Tibial nerve (tissue), 4 donors: ENCODE results near the gene C19orf12. TPM values are rescaled to one million over a fixed set of nuclear protein-coding genes. Genes with fewer than 3 reads are reported as not detected.
"Not testable (repeated sequence)": the region's sequence is repeated elsewhere in the genome, so short reads cannot be mapped to it uniquely, and the experiment has no call there.

Experiments
- DNase-seq, 2 donors: peaks; one replicate each; pipeline ENCODE4 v3.0.0-alpha.2; 2019; ENCODE audit warnings: low spot score in 2 of 2
- H3K27ac ChIP-seq, 4 donors: fragments of 200-600 bp; sonication (generic) in 3 of 4; one replicate each; pipeline ENCODE4 v1.5.1; 2017 to 2019; ENCODE audit warnings: mild to moderate bottlenecking in 1 of 4
- H3K27me3 ChIP-seq, 2 donors: fragments of 200-600 bp; sonication (generic) in 1 of 2; one replicate each; pipeline versions ENCODE4 v1.5.1 to v1.6.0; 2017 to 2019
- H3K36me3 ChIP-seq, 3 donors: fragments of 200-600 bp; sonication (generic); one replicate each; pipeline ENCODE4 v1.5.1; 2018 to 2019
- H3K4me1 ChIP-seq, 4 donors: fragments of 200-600 bp; sonication (generic) in 3 of 4; one replicate each; pipeline ENCODE4 v1.5.1; 2017 to 2019
- H3K4me3 ChIP-seq, 4 donors: fragments of 200-600 bp; sonication (generic) in 3 of 4; one replicate each; pipeline ENCODE4 v1.5.1; 2017 to 2019; ENCODE audit warnings: mild to moderate bottlenecking in 1 of 4, moderate library complexity in 1 of 4
- H3K9me3 ChIP-seq, 4 donors: fragments of 200-600 bp; sonication (generic) in 3 of 4; one replicate each; pipeline ENCODE4 v1.5.1; 2017 to 2019
- EP300 ChIP-seq, 2 donors: sonication (generic); formaldehyde crosslinking; IDR thresholded peaks; one replicate each; pipeline ENCODE4 v1.6.1; 2017; ENCODE audit warnings: antibody characterized with exemption in 2 of 2, mild to moderate bottlenecking in 1 of 2
- POLR2A ChIP-seq, 2 donors: fragments of 450-650 bp; IDR thresholded peaks; one replicate each; pipeline ENCODE4 v1.6.1; 2017; ENCODE audit warnings: antibody characterized with exemption in 2 of 2, mild to moderate bottlenecking in 2 of 2, moderate library complexity in 2 of 2
- WGBS, 2 donors: methylation state at CpG; one replicate each; pipeline ENCODE4 v1.1.5; 2018; 5-methylcytosine and 5-hydroxymethylcytosine counted together
- total RNA-seq, 4 donors: library from RNA; depleted of rRNA; stranded (reverse); fragments of >200 nt; gene quantifications; one replicate each; pipeline ENCODE4 v1.1.0, GENCODE V29; 2016
- TF ChIP-seq, protein P1 (sequence below), 5 experiments: fragments of 200-600 bp in 3 of 5; fragments of 450-650 bp in 2 of 5; sonication (generic) in 3 of 5; IDR thresholded peaks; one replicate each; pipeline ENCODE4 v1.5.1; 2016 to 2019; ENCODE audit warnings: antibody characterized with exemption in 5 of 5, mild to moderate bottlenecking in 3 of 5, moderate library complexity in 2 of 5

Gene C19orf12
- total RNA-seq, 4 donors from 2014 or later: 52.5 to 71.6 (median 56.7) TPM

DNA sequence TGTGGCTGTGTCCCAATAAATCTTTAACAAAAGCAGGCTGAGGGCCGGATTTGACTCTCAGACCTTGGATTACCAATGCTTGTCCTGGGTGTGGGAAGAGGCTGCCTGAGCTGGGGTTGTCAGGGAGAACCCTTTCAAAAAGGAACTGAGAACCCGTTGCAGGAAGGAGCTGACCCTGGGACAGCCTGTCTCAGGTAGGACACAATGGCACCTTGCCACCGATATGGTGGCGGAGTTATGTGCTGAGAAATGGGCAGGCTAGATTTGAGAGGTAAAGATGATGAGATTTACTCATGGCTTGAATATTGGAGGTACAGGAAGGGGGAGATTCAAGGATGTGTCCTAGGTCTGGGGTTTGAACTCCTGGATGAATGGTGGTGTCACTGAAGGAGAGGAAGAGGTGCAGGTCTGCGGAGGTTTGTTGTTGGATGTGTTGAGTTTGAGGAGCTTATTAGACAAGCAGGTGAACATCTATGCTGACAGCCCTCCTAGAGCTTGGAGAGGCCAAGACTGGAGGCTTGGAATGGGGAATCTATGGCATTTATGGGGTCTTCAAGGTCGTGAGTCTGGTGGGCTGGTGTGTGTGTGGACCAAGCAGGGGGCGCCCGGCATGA, 42.6 kb downstream of the C19orf12 start:
- H3K27ac ChIP-seq: peak overlapping the region in 3 of 4 donors; percentile 44 to 88 (median 64)
- H3K27me3 ChIP-seq: no peaks in the 10 kb centered on the region
- peak overlapping the region in 1 of 4 donors; percentile 5 for H3K4me3 ChIP-seq
- H3K9me3 ChIP-seq: no peaks in the 10 kb centered on the region
- peaks cover 0 to 38% (median 12%) of the 10 kb centered on the region in 3 donors for H3K36me3 ChIP-seq
- TF ChIP-seq POLR2A (IDR thresholded peaks at IDR 0.05): no peak
- TF ChIP-seq EP300 (IDR thresholded peaks at IDR 0.05): no peak
- TF ChIP-seq, protein P1, sequence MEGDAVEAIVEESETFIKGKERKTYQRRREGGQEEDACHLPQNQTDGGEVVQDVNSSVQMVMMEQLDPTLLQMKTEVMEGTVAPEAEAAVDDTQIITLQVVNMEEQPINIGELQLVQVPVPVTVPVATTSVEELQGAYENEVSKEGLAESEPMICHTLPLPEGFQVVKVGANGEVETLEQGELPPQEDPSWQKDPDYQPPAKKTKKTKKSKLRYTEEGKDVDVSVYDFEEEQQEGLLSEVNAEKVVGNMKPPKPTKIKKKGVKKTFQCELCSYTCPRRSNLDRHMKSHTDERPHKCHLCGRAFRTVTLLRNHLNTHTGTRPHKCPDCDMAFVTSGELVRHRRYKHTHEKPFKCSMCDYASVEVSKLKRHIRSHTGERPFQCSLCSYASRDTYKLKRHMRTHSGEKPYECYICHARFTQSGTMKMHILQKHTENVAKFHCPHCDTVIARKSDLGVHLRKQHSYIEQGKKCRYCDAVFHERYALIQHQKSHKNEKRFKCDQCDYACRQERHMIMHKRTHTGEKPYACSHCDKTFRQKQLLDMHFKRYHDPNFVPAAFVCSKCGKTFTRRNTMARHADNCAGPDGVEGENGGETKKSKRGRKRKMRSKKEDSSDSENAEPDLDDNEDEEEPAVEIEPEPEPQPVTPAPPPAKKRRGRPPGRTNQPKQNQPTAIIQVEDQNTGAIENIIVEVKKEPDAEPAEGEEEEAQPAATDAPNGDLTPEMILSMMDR (IDR thresholded peaks at IDR 0.05): no peak
- 85 to 87% methylated on average over 8 of the region's 8 CpGs for WGBS, 2 donors
- no peak for DNase-seq
- H3K4me1 ChIP-seq: peaks cover 0 to 91% (median 65%) of the 10 kb centered on the region in 4 donors

DNA sequence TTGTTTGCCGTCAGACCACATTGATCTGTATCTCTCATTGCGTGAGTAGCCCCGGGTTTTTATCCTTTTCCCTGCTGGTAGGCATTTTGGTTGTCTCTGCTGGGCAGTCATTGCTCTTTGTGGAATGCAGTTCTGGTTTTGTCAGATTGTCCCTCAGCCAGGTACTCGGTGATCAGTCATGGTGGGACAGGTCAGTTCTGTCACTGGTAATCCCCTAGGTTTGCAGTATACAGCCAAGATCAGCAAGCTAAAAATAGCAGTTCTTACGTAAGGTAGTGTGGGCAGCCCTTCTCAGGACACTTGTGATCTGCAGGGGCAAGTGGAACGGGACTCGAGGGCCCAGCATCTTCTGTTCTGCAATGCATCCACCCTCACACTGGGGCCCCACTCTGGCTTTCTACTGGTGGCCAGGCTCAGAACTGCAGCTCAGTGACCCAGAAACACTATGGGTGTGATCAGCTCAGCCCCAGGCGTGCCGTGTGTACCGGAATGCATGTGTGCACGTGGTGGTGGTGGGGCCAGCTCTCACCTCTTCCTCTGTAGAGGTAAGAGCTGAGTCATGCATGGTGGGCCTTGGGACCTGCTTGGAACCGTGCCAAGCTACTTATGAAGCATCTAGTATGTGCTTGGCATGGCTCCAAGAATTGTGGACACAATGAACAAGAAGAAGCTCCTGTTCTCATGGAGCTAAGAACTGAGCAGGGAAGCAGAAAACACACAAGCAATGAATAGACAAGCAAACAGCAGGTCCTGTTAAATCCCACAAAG, 43.5 kb downstream of the C19orf12 start:
- no peak for DNase-seq
- TF ChIP-seq EP300 (IDR thresholded peaks at IDR 0.05): peak in 1 of 2 donors; percentile 29
- TF ChIP-seq POLR2A (IDR thresholded peaks at IDR 0.05): no peak
- TF ChIP-seq, protein P1 (IDR thresholded peaks at IDR 0.05): peak in 2 of 5 experiments; percentile 35 to 37
- Histone ChIP-seq H3K27me3 (no peaks in the 10 kb centered on the region), H3K27ac (peak overlapping the region in 3 of 4 donors; percentile 44 to 88 (median 64)), H3K4me1 (peaks cover 0 to 91% (median 60%) of the 10 kb centered on the region in 4 donors), H3K4me3 (no peak overlapping the region), H3K36me3 (peaks cover 0 to 32% (median 12%) of the 10 kb centered on the region in 3 donors), H3K9me3 (no peaks in the 10 kb centered on the region)
- WGBS, 2 donors: 60 to 69% methylated on average over 12 of the region's 12 CpGs

DNA sequence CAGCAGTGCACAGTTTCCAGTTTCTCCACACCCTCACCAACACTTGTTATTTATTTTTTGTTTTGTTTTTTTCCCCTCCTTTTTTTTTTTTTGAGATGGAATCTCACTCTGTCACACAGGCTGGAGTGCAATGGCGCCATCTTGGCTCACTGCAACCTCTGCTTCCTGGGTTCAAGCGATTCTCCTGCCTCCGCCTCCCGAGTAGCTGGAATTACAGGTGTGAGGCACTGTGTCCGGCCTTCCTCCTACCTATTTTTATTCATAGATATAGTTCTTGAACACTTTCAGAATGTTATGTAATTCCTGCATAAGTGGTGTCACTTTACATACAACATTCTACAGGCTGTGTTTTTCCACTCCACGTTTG, 44.1 kb downstream of the C19orf12 start:
- H3K27ac ChIP-seq: peak overlapping the region in 2 of 4 donors; percentile 64 to 88
- H3K36me3 ChIP-seq: peaks cover 0 to 32% (median 12%) of the 10 kb centered on the region in 3 donors
- not testable (repeated sequence) for H3K4me3 ChIP-seq

DNA sequence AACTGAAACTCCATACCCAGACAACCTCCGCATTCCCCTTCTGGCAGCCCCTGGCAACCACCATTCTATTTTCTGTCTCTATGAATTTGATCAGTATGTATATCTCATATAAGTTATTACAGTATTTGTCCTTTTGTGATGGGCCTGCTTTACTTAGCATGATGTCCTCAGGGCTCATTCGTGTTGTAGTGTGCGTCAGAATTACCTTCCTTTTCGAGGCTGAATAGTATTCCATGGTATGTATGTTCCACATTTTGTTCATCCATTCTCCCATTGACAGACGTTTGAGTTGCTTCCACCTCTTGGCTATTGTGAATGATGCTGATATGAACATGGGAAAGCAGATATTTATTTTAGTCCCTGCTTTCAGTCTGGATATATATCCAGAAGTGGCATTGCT, 44.8 kb downstream of the C19orf12 start:
- no peak for DNase-seq

More for the DNA sequence above, 44.1 kb downstream of the C19orf12 start:
- not testable (repeated sequence) for H3K9me3 ChIP-seq, DNase-seq, H3K27me3 ChIP-seq
- WGBS, 2 donors: 85 to 92% methylated on average over 6 of the region's 6 CpGs
- H3K4me1 ChIP-seq: peaks cover 0 to 89% (median 56%) of the 10 kb centered on the region in 4 donors

DNA sequence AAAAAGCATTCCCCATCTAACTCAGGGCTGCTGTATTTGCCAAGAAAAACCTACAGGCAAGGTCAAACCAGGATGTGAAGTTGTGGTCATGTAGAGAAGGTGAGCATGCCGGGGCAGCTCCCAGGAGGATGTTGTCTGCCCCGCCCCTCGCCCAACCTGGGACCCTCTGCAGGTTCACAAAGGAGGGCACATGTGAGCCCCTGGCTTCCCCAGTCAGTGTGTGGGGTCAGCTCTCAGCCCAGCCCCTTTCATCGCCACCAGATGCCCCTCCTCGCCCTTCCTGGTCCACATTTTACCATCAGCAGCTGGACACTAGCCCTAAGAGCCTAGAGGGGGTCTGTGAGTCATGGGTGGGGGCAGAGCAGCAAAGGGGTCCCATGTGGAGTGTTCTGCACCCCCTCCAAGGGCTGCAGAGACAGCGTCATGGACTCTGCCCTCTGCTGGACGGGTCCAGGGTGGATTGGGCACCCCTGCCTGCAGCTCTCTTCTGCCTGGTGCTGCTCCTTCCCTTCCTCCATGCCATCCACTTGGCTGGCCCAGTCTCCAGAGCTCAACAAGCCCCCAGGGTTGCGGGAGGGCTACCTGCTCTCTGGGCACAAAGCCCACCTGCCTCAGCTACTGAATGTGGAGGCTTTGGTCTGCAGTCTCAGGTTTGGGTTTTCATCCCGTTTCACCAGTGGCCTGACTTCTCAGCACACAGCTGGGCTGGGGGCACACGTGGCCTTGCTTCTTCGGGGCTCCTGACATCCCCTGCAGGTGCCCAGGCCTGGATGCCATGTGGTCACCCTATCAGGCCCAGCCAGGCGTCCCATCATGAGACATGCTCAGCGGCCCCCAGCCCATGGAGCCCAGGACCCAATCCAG, 46.1 kb downstream of the C19orf12 start:
- no peak for DNase-seq
- Histone ChIP-seq H3K27ac (peak overlapping the region in 3 of 4 donors; percentile 11 to 95 (median 93)), H3K4me1 (peaks cover 0 to 85% (median 49%) of the 10 kb centered on the region in 4 donors), H3K36me3 (peaks cover 0 to 12% (median 3%) of the 10 kb centered on the region in 3 donors), H3K4me3 (no peak overlapping the region), H3K27me3 (no peaks in the 10 kb centered on the region), H3K9me3 (no peaks in the 10 kb centered on the region)
- 79 to 81% methylated on average over 13 of the region's 13 CpGs for WGBS, 2 donors
- TF ChIP-seq EP300 (IDR thresholded peaks at IDR 0.05): no peak
- TF ChIP-seq, protein P1 (IDR thresholded peaks at IDR 0.05): peak in 1 of 5 experiments; percentile 17

More for the DNA sequence above, 44.8 kb downstream of the C19orf12 start:
- no peaks in the 10 kb centered on the region for H3K27me3 ChIP-seq
- no peaks in the 10 kb centered on the region for H3K9me3 ChIP-seq
- peaks cover 0 to 87% (median 49%) of the 10 kb centered on the region in 4 donors for H3K4me1 ChIP-seq
- peaks cover 0 to 25% (median 12%) of the 10 kb centered on the region in 3 donors for H3K36me3 ChIP-seq
- TF ChIP-seq POLR2A (IDR thresholded peaks at IDR 0.05) (no peak), EP300 (IDR thresholded peaks at IDR 0.05) (no peak)
- TF ChIP-seq, protein P1 (IDR thresholded peaks at IDR 0.05): no peak
- H3K4me3 ChIP-seq: no peak overlapping the region
- 93 to 94% methylated on average over 5 of the region's 5 CpGs for WGBS, 2 donors
- peak overlapping the region in 2 of 4 donors; percentile 23 to 95 for H3K27ac ChIP-seq
